Psoas muscle (tissue), 8 donors: ENCODE measurements around the gene KIAA0825. TPM values are rescaled to one million over a fixed set of nuclear protein-coding genes. Genes with fewer than 3 reads are reported as not detected.

Experiments
- ATAC-seq, 4 donors: fragments of 200-7000 bp; cut with Tn5 transposase; one replicate each; pipeline ENCODE4 v1.9.1; 2020; ENCODE audit warnings: moderate library complexity in 3 of 4, mild to moderate bottlenecking in 2 of 4
- DNase-seq, 2 donors: peaks; one replicate each; pipeline ENCODE4 v3.0.0-alpha.2; 2020
- H3K27ac ChIP-seq: fragments of 200-600 bp; one replicate; pipeline ENCODE4 v1.8.0; 2022
- H3K27me3 ChIP-seq, 3 donors: fragments of 200-600 bp in 1 of 3; one replicate each; pipeline versions ENCODE4 v1.6.1 to v1.8.0; 2013 to 2022; ENCODE audit warnings: low read length in 2 of 3, mild to moderate bottlenecking in 2 of 3, moderate library complexity in 1 of 3; ENCODE audit not compliant: insufficient read depth in 3 of 3
- H3K36me3 ChIP-seq, 2 donors: fragments of 200-600 bp in 1 of 2; one replicate each; pipeline versions ENCODE4 v1.6.1 to v1.8.0; 2013 to 2022; ENCODE audit warnings: low read depth in 1 of 2, mild to moderate bottlenecking in 1 of 2, moderate library complexity in 1 of 2; ENCODE audit not compliant: insufficient read depth in 1 of 2
- H3K4me1 ChIP-seq: fragments of 200-600 bp; one replicate; pipeline ENCODE4 v1.8.0; 2022
- H3K4me3 ChIP-seq: fragments of 200-600 bp; one replicate; pipeline ENCODE4 v1.8.0; 2022; ENCODE audit warnings: mild to moderate bottlenecking
- H3K9me3 ChIP-seq: fragments of 200-600 bp; one replicate; pipeline ENCODE4 v1.8.0; 2022
- WGBS, 3 donors: extraction: QIAGEN DNeasy Blood & Tissue Kit; methylation state at CpG; one replicate each; pipeline versions ENCODE4 v1.1.6 to v1.1.7; 2013; 5-methylcytosine and 5-hydroxymethylcytosine counted together
- intact Hi-C, 2 donors: fragments of 100-400 bp; cut with DNase I; formaldehyde crosslinking; loops; one replicate each; pipeline versions ENCODE4 v1.11.0 to v1.14.2; 2022
- polyA plus RNA-seq, 3 donors: library from polyadenylated mRNA; stranded (reverse); fragments of 200-250 nt; gene quantifications; one replicate each; pipeline ENCODE4 v1.2.3, GENCODE V29; 2013
- total RNA-seq, 4 donors: library from RNA; stranded (reverse); fragmentation: NEBNext Ultra II Directional in 2 of 4; extraction: Animal tissue kit (Norgen Biotek cat#: 25700) in 2 of 4; gene quantifications; one replicate each; pipeline versions ENCODE4 v1.2.1 to v1.2.4, GENCODE V29; 2021 to 2023
- TF ChIP-seq, protein P1 (sequence below): fragments of 200-600 bp; IDR thresholded peaks from one replicate; pipeline ENCODE4 v1.8.0; 2022; ENCODE audit warnings: antibody characterized with exemption
- donor health status: healthy with polysubstance abuse.
- donor health status: DM: no; HTN: no; CAD: no; lungs with moderate emphysema.
- donor health status: Bipolar disorder and iron deficiency.
- donor health status: healthy.
- donor health status: DM: yes; HTN: yes; CAD: no.
- donor health status: DM: no; HTN: no; CAD: no.
- donor health status: DM: no; HTN: no; CAD: no.
- donor health status: DM: yes; HTN: yes; CAD: no.

KIAA0825 gene
- total and polyA plus RNA-seq, 7 donors, result 0.41 to 1.5 (median 1.1) TPM

DNA sequence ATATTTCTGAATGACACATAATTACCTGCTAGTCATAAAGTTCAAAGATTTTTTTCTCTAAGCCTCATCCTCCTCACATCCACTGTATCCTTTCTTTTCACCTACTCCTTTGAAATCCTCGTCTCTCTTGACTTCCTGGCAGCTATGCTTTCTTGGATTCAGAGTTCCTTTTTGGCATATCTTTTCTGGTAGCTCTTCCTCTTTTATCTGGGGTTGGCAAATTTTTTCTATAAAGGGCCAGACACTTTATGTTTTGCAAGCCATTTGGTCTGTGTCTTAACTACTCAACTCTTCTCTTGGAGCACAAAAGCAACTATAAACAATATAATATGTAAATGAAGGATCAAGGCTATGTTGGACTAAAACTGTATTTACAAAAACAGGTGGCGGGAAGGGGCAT, 197.5 kb downstream of the KIAA0825 start:
- no peaks in the 10 kb centered on the region for H3K9me3 ChIP-seq
- no peaks in the 10 kb centered on the region for H3K36me3 ChIP-seq
- WGBS, 3 donors, result 69 to 72% (median 70%) methylated on average over 2 of the region's 2 CpGs
- ATAC-seq (no peak), DNase-seq (no peak)
- H3K4me3 ChIP-seq, result no peak overlapping the region
- intact Hi-C loops, result no loop called here
- TF ChIP-seq, protein P1, sequence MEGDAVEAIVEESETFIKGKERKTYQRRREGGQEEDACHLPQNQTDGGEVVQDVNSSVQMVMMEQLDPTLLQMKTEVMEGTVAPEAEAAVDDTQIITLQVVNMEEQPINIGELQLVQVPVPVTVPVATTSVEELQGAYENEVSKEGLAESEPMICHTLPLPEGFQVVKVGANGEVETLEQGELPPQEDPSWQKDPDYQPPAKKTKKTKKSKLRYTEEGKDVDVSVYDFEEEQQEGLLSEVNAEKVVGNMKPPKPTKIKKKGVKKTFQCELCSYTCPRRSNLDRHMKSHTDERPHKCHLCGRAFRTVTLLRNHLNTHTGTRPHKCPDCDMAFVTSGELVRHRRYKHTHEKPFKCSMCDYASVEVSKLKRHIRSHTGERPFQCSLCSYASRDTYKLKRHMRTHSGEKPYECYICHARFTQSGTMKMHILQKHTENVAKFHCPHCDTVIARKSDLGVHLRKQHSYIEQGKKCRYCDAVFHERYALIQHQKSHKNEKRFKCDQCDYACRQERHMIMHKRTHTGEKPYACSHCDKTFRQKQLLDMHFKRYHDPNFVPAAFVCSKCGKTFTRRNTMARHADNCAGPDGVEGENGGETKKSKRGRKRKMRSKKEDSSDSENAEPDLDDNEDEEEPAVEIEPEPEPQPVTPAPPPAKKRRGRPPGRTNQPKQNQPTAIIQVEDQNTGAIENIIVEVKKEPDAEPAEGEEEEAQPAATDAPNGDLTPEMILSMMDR, result no peak
- H3K4me1 ChIP-seq, result no peaks in the 10 kb centered on the region
- H3K27me3 ChIP-seq, result no peaks in the 10 kb centered on the region
- no peak overlapping the region for H3K27ac ChIP-seq

DNA sequence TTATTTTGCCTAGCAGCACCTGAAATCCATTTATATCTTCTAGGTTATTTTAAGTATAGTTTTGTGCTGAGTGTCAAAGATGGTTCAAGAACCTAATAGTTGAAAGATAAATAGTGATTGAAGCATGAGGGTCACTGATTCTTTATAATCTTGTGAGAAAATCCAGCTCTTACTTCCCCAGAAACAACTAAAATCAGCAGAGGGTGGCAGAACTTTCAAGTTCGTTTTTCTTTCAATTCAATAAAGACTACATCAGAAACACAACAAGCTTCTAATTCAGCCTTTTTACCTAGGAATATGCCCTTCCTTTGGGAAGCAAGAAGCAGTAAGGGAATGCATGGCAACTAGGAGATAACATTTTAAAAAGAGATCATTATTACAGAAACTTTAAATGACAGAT, 202.6 kb downstream of the KIAA0825 start:
- Histone ChIP-seq H3K4me1 (no peaks in the 10 kb centered on the region), H3K4me3 (no peak overlapping the region), H3K9me3 (no peaks in the 10 kb centered on the region), H3K36me3 (no peaks in the 10 kb centered on the region), H3K27ac (no peak overlapping the region), H3K27me3 (no peaks in the 10 kb centered on the region)
- DNase-seq (no peak), ATAC-seq (no peak)
- TF ChIP-seq, protein P1, result no peak
- 54 to 58% (median 57%) methylated on average over 1 of the region's 1 CpG for WGBS, 3 donors
- intact Hi-C loops, result no loop called here

GRCh38 chr5:94409440-94409839, 209.0 kb downstream of the KIAA0825 start:
- Histone ChIP-seq H3K4me3 (no peak overlapping the region), H3K4me1 (no peaks in the 10 kb centered on the region), H3K27ac (no peak overlapping the region), H3K9me3 (no peaks in the 10 kb centered on the region), H3K36me3 (no peaks in the 10 kb centered on the region), H3K27me3 (no peaks in the 10 kb centered on the region)
- DNase-seq, result no peak
- intact Hi-C loops, result no loop called here
- ATAC-seq, result no peak
- TF ChIP-seq, protein P1, result no peak
- 96 to 100% (median 99%) methylated on average over 1 of the region's 1 CpG for WGBS, 3 donors

- intact Hi-C loops, result no loop called here
- WGBS, 3 donors, result 94 to 97% (median 97%) methylated on average over 4 of the region's 4 CpGs
Observed at GRCh38 chr5:94407023-94407422, 211.4 kb downstream of the KIAA0825 start.

GRCh38 chr5:94403483-94403882, 214.9 kb downstream of the KIAA0825 start:
- Histone ChIP-seq H3K27ac (no peak overlapping the region), H3K36me3 (no peaks in the 10 kb centered on the region), H3K4me1 (no peaks in the 10 kb centered on the region), H3K27me3 (no peaks in the 10 kb centered on the region), H3K9me3 (no peaks in the 10 kb centered on the region), H3K4me3 (no peak overlapping the region)
- no peak for DNase-seq
- TF ChIP-seq, protein P1, result no peak
- intact Hi-C loops, result no loop called here
- no peak for ATAC-seq
- 86 to 93% (median 89%) methylated on average over 5 of the region's 5 CpGs for WGBS, 3 donors

More at GRCh38 chr5:94407023-94407422, 211.4 kb downstream of the KIAA0825 start:
- Histone ChIP-seq H3K4me1 (no peaks in the 10 kb centered on the region), H3K36me3 (no peaks in the 10 kb centered on the region), H3K27me3 (no peaks in the 10 kb centered on the region), H3K9me3 (no peaks in the 10 kb centered on the region), H3K27ac (no peak overlapping the region), H3K4me3 (no peak overlapping the region)
- TF ChIP-seq, protein P1, result no peak
- ATAC-seq (no peak), DNase-seq (no peak)
